GM12872 (cell line): Measurements from ENCODE around the gene RCOR2.
A peak's percentile ranks its signal among the peaks of the same experiment; 100 is the strongest.

Experiments
- CTCF ChIP-seq: IDR thresholded peaks from 3 replicates; pipeline ENCODE4 v1.5.1; 2011; ENCODE audit warnings: low read depth, mild to moderate bottlenecking, low read length, moderate library complexity; ENCODE audit not compliant: insufficient read depth

The RCOR2 gene

GRCh38 chr11:63904743-63905142 is 12.2 kb downstream of the RCOR2 start:
- no peak for TF ChIP-seq CTCF

DNA sequence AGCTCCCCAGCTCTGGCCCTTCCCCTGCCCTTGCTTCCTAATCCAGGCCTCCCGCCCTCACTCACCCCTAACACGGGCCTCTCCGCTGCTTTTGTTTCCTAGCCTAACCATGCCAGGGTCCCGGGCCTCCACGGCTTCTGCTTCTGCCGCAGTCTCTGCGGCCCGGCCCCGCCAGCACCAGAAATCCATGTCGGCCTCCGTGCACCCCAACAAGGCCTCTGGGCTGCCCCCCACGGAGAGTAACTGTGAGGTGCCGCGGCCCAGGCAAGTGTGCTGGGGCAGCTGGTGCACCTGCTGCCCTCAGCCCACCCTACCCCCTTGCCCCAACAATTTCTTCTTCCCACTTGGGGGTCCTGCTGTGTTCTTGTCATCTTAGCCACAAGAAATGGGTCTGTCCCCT is 13.1 kb downstream of the RCOR2 start:
- TF ChIP-seq CTCF, result no peak

DNA sequence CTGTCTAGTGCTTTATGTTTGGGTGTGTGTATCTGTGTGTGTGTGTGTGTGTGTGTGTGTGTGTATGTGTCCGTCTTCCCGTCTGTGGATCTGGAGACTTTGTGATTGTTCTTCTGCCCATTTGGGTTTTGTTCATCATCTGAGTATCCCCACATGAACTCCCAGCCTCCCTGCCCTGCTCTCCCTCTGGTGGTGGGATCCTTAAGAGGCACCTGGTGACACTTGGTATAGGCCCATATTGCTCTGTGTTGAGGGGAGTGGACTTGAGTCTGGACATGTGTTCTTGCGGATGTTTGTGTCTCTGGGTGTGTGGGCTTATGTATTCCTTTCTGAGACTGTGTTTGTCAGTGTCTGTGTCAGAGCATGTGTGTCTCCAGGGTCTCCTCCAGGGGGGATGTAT is 15.3 kb downstream of the RCOR2 start:
- TF ChIP-seq CTCF, result peak; percentile 39; the same call in 2 of the 3 replicates

DNA sequence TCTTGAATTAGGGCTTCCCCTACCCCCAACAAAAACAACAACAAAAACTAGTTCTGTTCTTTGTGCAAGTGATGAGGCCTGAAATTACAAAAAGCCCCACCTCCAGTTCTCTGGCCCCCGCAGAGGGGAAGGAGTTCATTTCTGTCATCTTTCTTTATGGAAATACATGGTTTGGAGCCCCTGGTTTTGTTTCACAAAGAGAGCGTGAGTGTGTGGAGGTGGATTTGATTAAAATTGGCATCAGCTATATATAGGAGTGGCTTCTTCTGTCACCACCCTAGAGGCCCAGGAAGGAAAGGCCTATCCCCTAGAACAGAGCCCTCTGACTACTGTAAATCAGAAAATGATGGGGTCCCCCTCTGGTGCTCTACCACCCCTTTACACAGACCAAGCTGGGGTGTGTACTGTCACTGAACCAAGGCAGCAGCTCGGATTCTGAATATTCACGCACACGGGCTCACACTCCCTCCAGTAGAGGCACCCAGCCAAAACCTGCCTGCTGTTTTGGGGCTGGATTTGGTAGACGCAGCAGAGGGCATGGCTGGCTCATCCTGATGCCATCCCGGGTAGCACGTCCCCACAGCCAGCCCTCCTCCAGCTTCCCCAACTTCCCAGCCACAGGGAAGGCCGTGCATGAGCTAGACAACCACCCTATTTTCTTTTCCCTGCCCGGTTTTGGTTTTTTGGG is 19.4 kb downstream of the RCOR2 start:
- no peak for TF ChIP-seq CTCF

GRCh38 chr11:63896071-63896470 is 20.9 kb downstream of the RCOR2 start:
- no peak for TF ChIP-seq CTCF

DNA sequence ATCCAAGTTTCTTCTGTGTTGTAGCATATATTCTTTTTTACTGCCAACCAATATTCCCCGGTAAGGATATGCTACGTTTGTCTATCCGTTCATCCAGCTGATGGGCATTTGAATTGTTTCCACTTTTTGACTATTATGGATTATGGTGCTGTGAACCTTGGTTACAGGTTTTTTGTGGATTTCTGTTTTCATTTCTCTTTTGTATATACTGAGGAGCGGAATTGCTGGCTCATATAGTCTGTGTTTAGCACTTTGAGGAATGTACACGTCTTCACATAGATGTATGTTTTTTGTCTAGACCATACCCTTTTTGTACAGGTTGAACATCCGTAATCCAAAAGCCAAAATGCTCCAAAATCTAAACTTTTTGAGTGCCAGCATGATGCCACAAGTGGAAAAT is 23.6 kb downstream of the RCOR2 start:
- no peak for TF ChIP-seq CTCF

- TF ChIP-seq CTCF, result no peak
Observed at GRCh38 chr11:63892228-63892627, 24.7 kb downstream of the RCOR2 start.

DNA sequence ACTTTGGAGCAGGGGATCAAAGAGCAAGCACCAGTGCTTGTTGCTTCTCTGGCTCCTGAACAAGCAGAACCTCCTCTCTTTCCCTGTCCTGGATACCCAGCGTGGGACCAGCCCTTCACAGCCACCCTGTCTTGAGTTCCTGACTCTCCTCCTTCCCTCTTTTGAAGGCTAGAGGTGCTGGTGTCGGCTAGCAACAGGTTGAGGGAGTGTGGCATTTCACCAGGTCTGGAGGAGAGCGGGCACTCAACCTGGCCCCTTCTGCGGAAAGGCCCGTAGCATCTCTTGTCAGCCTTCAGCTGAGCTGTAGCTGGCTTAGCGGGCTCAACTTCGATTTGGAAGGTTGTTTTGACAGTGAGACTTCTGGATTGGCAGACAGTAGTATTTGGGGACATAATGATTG is 26.6 kb downstream of the RCOR2 start:
- no peak for TF ChIP-seq CTCF
